Gastrocnemius medialis (tissue), 4 donors: ENCODE measurements around the gene CHM. TPM values are rescaled to one million over a fixed set of nuclear protein-coding genes. Genes with fewer than 3 reads are reported as not detected.

Source experiments
- ATAC-seq, 2 donors: fragments of 150-250 bp; one replicate each; pipeline ENCODE4 v1.9.1; 2016
- DNase-seq, 2 donors: peaks; one replicate each; pipeline ENCODE4 v3.0.0-alpha.2; 2019
- H3K27ac ChIP-seq, 4 donors: fragments of 200-600 bp; sonication (generic); 1 replicate in 1 of 4; 2 replicates in 3 of 4; pipeline ENCODE4 v1.5.1; 2016 to 2018; ENCODE audit warnings: mild to moderate bottlenecking in 2 of 4, moderate library complexity in 1 of 4
- H3K27me3 ChIP-seq, 3 donors: fragments of 200-600 bp; sonication (generic) in 2 of 3; 1 replicate in 1 of 3; 2 replicates in 2 of 3; pipeline versions ENCODE4 v1.5.1 to v1.6.0; 2016 to 2019; ENCODE audit warnings: mild to moderate bottlenecking in 1 of 3, moderate library complexity in 1 of 3
- H3K36me3 ChIP-seq, 2 donors: fragments of 200-600 bp; sonication (generic) in 1 of 2; one replicate each; pipeline ENCODE4 v1.5.1; 2017 to 2018
- H3K4me1 ChIP-seq, 2 donors: fragments of 200-600 bp; sonication (generic) in 1 of 2; one replicate each; pipeline ENCODE4 v1.5.1; 2016 to 2017; ENCODE audit warnings: mild to moderate bottlenecking in 2 of 2
- H3K4me3 ChIP-seq, 4 donors: fragments of 200-600 bp; sonication (generic) in 3 of 4; 1 replicate in 1 of 4; 2 replicates in 3 of 4; pipeline ENCODE4 v1.5.1; 2016 to 2019; ENCODE audit warnings: mild to moderate bottlenecking in 2 of 4
- H3K9me3 ChIP-seq, 3 donors: fragments of 200-600 bp; sonication (generic) in 2 of 3; 1 replicate in 1 of 3; 2 replicates in 2 of 3; pipeline ENCODE4 v1.5.1; 2016 to 2019
- CTCF ChIP-seq, 5 experiments: fragments of 450-650 bp in 3 of 5; fragments of 200-600 bp in 2 of 5; sonication (generic) in 2 of 5; IDR thresholded peaks in 4 of 5; conservative IDR thresholded peaks in 1 of 5; 1 replicate in 4 of 5; 2 replicates in 1 of 5; pipeline ENCODE4 v1.5.1; 2016 to 2019; ENCODE audit warnings: antibody characterized with exemption in 5 of 5, mild to moderate bottlenecking in 3 of 5, moderate library complexity in 3 of 5
- POLR2A ChIP-seq, 2 donors: fragments of 450-650 bp; IDR thresholded peaks; one replicate each; pipeline ENCODE4 v1.6.1; 2017; ENCODE audit warnings: antibody characterized with exemption in 2 of 2, mild to moderate bottlenecking in 2 of 2, moderate library complexity in 2 of 2
- in situ Hi-C, 4 donors: fragments of 200-750 bp; cut with MboI; loops; one replicate each; pipeline versions ENCODE4 v1.15.0 to v1.8.0; 2017; ENCODE audit warnings: low sequenced_read_pairs in 4 of 4
- intact Hi-C: fragments of 100-400 bp; cut with DNase I; formaldehyde crosslinking; loops from one replicate; pipeline ENCODE4 v1.15.1; 2023; ENCODE audit warnings: low total_unique reads
- microRNA counts, 2 donors: library from miRNA; unstranded; fragments of <30 nt; microRNA quantifications; one replicate each; lab custom pipeline; 2016
- microRNA-seq, 2 donors: library from miRNA; unstranded; fragments of <30 nt; microRNA quantifications; one replicate each; pipeline ENCODE4, GENCODE V29; 2016; ENCODE audit warnings: borderline replicate concordance in 2 of 2
- total RNA-seq, 4 donors: library from RNA; depleted of rRNA; stranded (reverse); fragments of >200 nt; gene quantifications; one replicate each; pipeline versions ENCODE4 v1.1.0 to v1.2.3, GENCODE V29; 2016

The CHM gene
- total RNA-seq, 4 donors from 2014 or later = 10.4 to 17.8 (median 13.8) TPM

- intact Hi-C loops = no loop called here
- no peak for DNase-seq
- Histone ChIP-seq H3K27ac (no peak overlapping the region), H3K27me3 (no peaks in the 10 kb centered on the region), H3K4me1 (no peaks in the 10 kb centered on the region), H3K4me3 (no peak overlapping the region), H3K36me3 (no peaks in the 10 kb centered on the region), H3K9me3 (no peaks in the 10 kb centered on the region)
- in situ Hi-C loops = no loop called here
- ATAC-seq = no peak
- TF ChIP-seq POLR2A (IDR thresholded peaks at IDR 0.05) = no peak
- no peak for TF ChIP-seq CTCF (IDR thresholded peaks at IDR 0.05 in 4 of 5, conservative IDR thresholded peaks at IDR 0.05 in 1 of 5)
Observed at GRCh38 chrX:85815203-85815751, 232.1 kb downstream of the CHM start.

MicroRNAs encoded within 50 kb of the gene (microRNA counts, 767-probe panel; counts per million panel counts)
- 356 to 448 counts per million in 2 donors for microRNA hsa-miR-1321 (lab: Ali Mortazavi, UCI)
- microRNA hsa-miR-361-3p (lab: Ali Mortazavi, UCI) = 356 to 448 counts per million in 2 donors
- 9,471 to 9,598 counts per million in 2 donors for microRNA hsa-miR-361-5p (lab: Ali Mortazavi, UCI)

Small RNA genes within 50 kb of the gene (microRNA-seq; reads per million reads assigned to microRNA genes)
- gene MIR1321 (0 reads per million in 2 donors), gene MIR361 (4,794 to 5,869 reads per million in 2 donors)

Other genes starting within 250 kb of the CHM start
- gene DACH2, start 100.9 kb upstream of the CHM start, total RNA-seq = not detected